GM23338 (cell line): ENCODE results near the gene PKP2. TPM values are rescaled to one million over a fixed set of nuclear protein-coding genes. Genes with fewer than 3 reads are reported as not detected.

ENCODE experiments used
- ATAC-seq: fragments of 200-7000 bp; cut with Tn5 transposase; 3 replicates; pipeline ENCODE4 v1.9.1; 2020
- DNase-seq: peaks from one replicate; pipeline ENCODE4 v3.0.0-alpha.2; 2015; ENCODE audit warnings: low spot score
- H2AFZ ChIP-seq: fragments of 200-600 bp; sonication (generic); 2 replicates; pipeline ENCODE4 v1.8.0; 2016; ENCODE audit warnings: antibody characterized with exemption, mild to moderate bottlenecking, moderate library complexity
- H3F3A ChIP-seq: fragments of 200-600 bp; sonication (generic); replicated peaks from 2 replicates; pipeline ENCODE4 v1.8.0; 2017; ENCODE audit warnings: antibody characterized with exemption, mixed run types, low read depth
- H3K27ac ChIP-seq: fragments of 200-600 bp; sonication (generic); 2 replicates; pipeline ENCODE4 v1.6.1; 2016; ENCODE audit warnings: low read depth
- H3K27me3 ChIP-seq: fragments of 200-600 bp; sonication (generic); 2 replicates; pipeline ENCODE4 v1.8.0; 2016; ENCODE audit warnings: mild to moderate bottlenecking, mixed run types, moderate library complexity; ENCODE audit not compliant: insufficient read depth
- H3K36me3 ChIP-seq: fragments of 200-600 bp; sonication (generic); 2 replicates; pipeline ENCODE4 v1.8.0; 2016; ENCODE audit warnings: mild to moderate bottlenecking; ENCODE audit not compliant: insufficient read depth
- H3K4me1 ChIP-seq: fragments of 200-600 bp; sonication (generic); 2 replicates; pipeline ENCODE4 v1.8.0; 2016; ENCODE audit warnings: mild to moderate bottlenecking, moderate library complexity; ENCODE audit not compliant: insufficient read depth
- H3K4me2 ChIP-seq: fragments of 200-600 bp; sonication (generic); 2 replicates; pipeline ENCODE4 v1.7.1; 2017; ENCODE audit warnings: mixed run types
- H3K4me3 ChIP-seq: fragments of 200-600 bp; sonication (generic); 2 replicates; pipeline ENCODE4 v1.6.1; 2016; ENCODE audit warnings: mixed run types
- H3K79me2 ChIP-seq: fragments of 200-600 bp; sonication (generic); replicated peaks from 2 replicates; pipeline ENCODE4 v1.8.0; 2017; ENCODE audit warnings: mild to moderate bottlenecking; ENCODE audit not compliant: insufficient read depth
- H3K9me2 ChIP-seq: fragments of 200-600 bp; sonication (generic); 2 replicates; pipeline ENCODE4 v1.8.0; 2017; ENCODE audit not compliant: insufficient read depth
- H4K20me1 ChIP-seq: fragments of 200-600 bp; sonication (generic); replicated peaks from 2 replicates; pipeline ENCODE4 v1.8.0; 2017; ENCODE audit warnings: mild to moderate bottlenecking; ENCODE audit not compliant: insufficient read depth
- H3K27ac Mint-ChIP-seq: 2 replicates; pipeline ENCODE4 v1.8.0; 2020; ENCODE audit warnings: inconsistent platforms, mild to moderate bottlenecking, moderate library complexity, mixed read lengths
- H3K27me3 Mint-ChIP-seq: 3 replicates; pipeline ENCODE4 v1.8.0; 2022; ENCODE audit warnings: low read depth, mild to moderate bottlenecking, moderate library complexity, mixed read lengths, inconsistent platforms; ENCODE audit not compliant: insufficient read depth, poor library complexity
- H3K36me3 Mint-ChIP-seq: 3 replicates; pipeline ENCODE4 v1.8.0; 2021; ENCODE audit warnings: low read depth, mild to moderate bottlenecking, inconsistent platforms, moderate library complexity, mixed read lengths
- H3K4me1 Mint-ChIP-seq: 3 replicates; pipeline ENCODE4 v1.8.0; 2020; ENCODE audit warnings: mild to moderate bottlenecking, inconsistent platforms, mixed read lengths
- H3K4me3 Mint-ChIP-seq: 3 replicates; pipeline ENCODE4 v1.8.0; 2021; ENCODE audit warnings: moderate library complexity, mild to moderate bottlenecking, inconsistent platforms, mixed read lengths
- H3K9me3 Mint-ChIP-seq: 3 replicates; pipeline ENCODE4 v1.8.0; 2020; ENCODE audit warnings: moderate library complexity, mild to moderate bottlenecking, inconsistent platforms, mixed read lengths
- CREB1 ChIP-seq: fragments of 250-450 bp; sonication (Bioruptor Pico); IDR thresholded peaks from 2 replicates; pipeline ENCODE4 v1.5.0; 2020; ENCODE audit warnings: low read depth, mild to moderate bottlenecking, moderate library complexity
- EZH2 ChIP-seq: fragments of 200-600 bp; sonication (generic); IDR thresholded peaks from one replicate; pipeline ENCODE4 v1.8.0; 2017; ENCODE audit warnings: antibody characterized with exemption, mild to moderate bottlenecking, low read depth; ENCODE audit not compliant: unreplicated experiment
- POLR2AphosphoS5 ChIP-seq: IDR thresholded peaks from 2 replicates; pipeline ENCODE4 v1.6.1; 2016; ENCODE audit warnings: antibody characterized with exemption, low read depth
- ZNF114 ChIP-seq: fragments of 250-450 bp; sonication (Bioruptor Pico); IDR thresholded peaks from 2 replicates; pipeline ENCODE4 v1.5.0; 2020; ENCODE audit warnings: mild to moderate bottlenecking, moderate library complexity
- ZNF331 ChIP-seq: fragments of 250-450 bp; sonication (Bioruptor Pico); IDR thresholded peaks from 2 replicates; pipeline ENCODE4 v1.5.0; 2020; ENCODE audit warnings: low read depth, mild to moderate bottlenecking, moderate library complexity
- polyA plus RNA-seq: library from polyadenylated mRNA; unstranded; fragments of >200 nt; fragmentation: Nextera tagmentation; extraction: Ambion mirVana; gene quantifications from 2 replicates; pipeline ENCODE4 v1.2.1, GENCODE V29; 2016
- total RNA-seq: library from RNA; depleted of rRNA; stranded (reverse); fragments of >200 nt; shearing (Covaris generic); gene quantifications from 2 replicates; pipeline ENCODE4 v1.2.3, GENCODE V29; 2014
- TF ChIP-seq, protein P1 (sequence below): fragments of 250-450 bp; sonication (Bioruptor Pico); IDR thresholded peaks from 2 replicates; pipeline ENCODE4 v1.5.0; 2020; ENCODE audit warnings: mild to moderate bottlenecking, moderate library complexity
- TF ChIP-seq, protein P2 (sequence below): IDR thresholded peaks from 2 replicates; pipeline ENCODE4 v1.6.1; 2016; ENCODE audit warnings: antibody characterized with exemption
- TF ChIP-seq, protein P3 (sequence below): IDR thresholded peaks from one replicate; pipeline ENCODE4 v1.6.1; 2018; ENCODE audit warnings: antibody characterized with exemption; ENCODE audit not compliant: unreplicated experiment

The PKP2 gene
- total and polyA plus RNA-seq, 2 experiments from 2014 or later = 24.6 to 47.6 TPM

DNA sequence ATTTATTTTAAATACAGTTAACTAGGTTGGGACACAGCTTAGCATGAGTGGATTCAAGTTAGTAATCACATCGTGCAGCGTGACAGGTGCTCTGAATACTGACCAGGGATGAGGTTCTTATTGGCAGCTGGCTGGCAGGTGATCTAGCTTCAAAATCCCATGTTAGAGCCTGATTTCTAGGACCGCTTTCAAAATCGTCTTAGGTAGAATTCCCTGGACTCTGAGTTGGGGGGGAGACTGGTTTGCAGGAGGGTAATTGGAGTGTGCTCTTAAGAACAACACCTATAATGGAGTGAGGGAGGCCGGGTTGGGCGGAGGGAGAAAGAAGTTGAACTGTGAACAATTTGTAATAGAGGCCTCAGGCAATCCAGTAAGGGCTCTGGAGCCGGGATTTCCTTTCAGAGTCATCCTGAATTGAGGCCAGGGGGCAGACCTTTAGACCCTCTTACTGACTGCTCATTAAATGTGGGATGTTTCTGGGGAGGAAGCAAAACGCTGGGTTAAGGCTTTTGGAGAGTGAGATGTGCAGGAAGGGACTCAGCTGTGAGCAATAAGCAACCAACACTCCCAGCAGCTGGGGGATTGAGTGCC is 140.0 kb downstream of the PKP2 start (continued):
- TF ChIP-seq, protein P1, sequence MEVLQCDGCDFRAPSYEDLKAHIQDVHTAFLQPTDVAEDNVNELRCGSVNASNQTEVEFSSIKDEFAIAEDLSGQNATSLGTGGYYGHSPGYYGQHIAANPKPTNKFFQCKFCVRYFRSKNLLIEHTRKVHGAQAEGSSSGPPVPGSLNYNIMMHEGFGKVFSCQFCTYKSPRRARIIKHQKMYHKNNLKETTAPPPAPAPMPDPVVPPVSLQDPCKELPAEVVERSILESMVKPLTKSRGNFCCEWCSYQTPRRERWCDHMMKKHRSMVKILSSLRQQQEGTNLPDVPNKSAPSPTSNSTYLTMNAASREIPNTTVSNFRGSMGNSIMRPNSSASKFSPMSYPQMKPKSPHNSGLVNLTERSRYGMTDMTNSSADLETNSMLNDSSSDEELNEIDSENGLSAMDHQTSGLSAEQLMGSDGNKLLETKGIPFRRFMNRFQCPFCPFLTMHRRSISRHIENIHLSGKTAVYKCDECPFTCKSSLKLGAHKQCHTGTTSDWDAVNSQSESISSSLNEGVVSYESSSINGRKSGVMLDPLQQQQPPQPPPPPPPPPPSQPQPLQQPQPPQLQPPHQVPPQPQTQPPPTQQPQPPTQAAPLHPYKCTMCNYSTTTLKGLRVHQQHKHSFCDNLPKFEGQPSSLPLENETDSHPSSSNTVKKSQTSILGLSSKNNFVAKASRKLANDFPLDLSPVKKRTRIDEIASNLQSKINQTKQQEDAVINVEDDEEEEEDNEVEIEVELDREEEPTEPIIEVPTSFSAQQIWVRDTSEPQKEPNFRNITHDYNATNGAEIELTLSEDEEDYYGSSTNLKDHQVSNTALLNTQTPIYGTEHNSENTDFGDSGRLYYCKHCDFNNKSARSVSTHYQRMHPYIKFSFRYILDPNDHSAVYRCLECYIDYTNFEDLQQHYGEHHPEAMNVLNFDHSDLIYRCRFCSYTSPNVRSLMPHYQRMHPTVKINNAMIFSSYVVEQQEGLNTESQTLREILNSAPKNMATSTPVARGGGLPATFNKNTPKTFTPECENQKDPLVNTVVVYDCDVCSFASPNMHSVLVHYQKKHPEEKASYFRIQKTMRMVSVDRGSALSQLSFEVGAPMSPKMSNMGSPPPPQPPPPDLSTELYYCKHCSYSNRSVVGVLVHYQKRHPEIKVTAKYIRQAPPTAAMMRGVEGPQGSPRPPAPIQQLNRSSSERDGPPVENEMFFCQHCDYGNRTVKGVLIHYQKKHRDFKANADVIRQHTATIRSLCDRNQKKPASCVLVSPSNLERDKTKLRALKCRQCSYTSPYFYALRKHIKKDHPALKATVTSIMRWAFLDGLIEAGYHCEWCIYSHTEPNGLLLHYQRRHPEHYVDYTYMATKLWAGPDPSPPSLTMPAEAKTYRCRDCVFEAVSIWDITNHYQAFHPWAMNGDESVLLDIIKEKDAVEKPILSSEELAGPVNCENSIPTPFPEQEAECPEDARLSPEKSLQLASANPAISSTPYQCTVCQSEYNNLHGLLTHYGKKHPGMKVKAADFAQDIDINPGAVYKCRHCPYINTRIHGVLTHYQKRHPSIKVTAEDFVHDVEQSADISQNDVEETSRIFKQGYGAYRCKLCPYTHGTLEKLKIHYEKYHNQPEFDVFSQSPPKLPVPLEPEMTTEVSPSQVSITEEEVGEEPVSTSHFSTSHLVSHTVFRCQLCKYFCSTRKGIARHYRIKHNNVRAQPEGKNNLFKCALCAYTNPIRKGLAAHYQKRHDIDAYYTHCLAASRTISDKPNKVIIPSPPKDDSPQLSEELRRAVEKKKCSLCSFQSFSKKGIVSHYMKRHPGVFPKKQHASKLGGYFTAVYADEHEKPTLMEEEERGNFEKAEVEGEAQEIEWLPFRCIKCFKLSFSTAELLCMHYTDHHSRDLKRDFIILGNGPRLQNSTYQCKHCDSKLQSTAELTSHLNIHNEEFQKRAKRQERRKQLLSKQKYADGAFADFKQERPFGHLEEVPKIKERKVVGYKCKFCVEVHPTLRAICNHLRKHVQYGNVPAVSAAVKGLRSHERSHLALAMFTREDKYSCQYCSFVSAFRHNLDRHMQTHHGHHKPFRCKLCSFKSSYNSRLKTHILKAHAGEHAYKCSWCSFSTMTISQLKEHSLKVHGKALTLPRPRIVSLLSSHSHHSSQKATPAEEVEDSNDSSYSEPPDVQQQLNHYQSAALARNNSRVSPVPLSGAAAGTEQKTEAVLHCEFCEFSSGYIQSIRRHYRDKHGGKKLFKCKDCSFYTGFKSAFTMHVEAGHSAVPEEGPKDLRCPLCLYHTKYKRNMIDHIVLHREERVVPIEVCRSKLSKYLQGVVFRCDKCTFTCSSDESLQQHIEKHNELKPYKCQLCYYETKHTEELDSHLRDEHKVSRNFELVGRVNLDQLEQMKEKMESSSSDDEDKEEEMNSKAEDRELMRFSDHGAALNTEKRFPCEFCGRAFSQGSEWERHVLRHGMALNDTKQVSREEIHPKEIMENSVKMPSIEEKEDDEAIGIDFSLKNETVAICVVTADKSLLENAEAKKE (CRISPR knock-in tag) = no peak
- TF ChIP-seq, protein P2, sequence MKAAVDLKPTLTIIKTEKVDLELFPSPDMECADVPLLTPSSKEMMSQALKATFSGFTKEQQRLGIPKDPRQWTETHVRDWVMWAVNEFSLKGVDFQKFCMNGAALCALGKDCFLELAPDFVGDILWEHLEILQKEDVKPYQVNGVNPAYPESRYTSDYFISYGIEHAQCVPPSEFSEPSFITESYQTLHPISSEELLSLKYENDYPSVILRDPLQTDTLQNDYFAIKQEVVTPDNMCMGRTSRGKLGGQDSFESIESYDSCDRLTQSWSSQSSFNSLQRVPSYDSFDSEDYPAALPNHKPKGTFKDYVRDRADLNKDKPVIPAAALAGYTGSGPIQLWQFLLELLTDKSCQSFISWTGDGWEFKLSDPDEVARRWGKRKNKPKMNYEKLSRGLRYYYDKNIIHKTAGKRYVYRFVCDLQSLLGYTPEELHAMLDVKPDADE = no peak
- TF ChIP-seq POLR2AphosphoS5 (no peak), CREB1 (no peak), ZNF331 (no peak)

DNA sequence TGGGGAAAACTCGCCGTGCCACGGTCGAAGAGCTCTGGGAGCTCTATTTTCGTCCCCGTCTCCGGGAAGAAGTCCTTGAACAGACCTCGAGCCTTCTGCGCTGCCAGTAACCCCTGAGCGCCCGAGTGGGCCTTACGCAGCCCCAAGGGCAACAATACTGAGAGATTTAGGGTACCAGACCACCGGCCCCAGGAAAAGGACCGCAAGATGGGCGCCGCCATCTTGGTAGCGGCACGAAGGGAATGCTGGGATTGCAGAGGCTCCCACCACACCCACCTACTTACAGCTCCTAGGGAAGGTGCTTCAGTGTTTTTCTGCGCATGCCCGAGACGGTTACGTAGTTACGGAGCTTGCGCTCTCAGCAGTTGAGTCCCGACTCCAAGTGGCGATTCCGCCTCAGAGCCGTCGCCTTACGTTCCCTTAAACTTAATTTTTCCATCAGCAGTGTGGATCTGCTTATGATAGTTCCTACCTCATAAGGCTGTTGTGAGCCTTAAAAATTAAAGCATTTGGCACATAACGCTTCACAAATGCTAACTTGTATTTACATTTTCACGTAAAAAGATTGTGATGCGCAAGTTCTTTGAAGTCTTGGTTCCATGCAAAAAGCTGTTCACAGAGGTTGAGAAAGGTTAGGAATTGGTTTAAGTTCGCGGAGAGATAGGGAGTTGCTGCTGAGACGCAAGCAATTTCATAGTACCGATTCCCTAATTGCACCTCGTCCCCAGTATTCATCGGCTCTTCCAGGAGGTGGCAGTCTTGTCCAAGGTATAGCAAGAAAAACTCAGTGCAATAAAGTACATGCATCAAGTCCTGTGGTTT is 140.7 kb downstream of the PKP2 start, which contains the start of gene YARS2:
TSS of gene YARS2 (minus strand) at position 244 of the 822 bp plus-strand sequence. CDS start at position 221, 23 bp downstream.
- ATAC-seq (peak; percentile 92), DNase-seq (peak; percentile 99)
- Mint-ChIP-seq H3K9me3 (no peaks in the 10 kb centered on the region), H3K27me3 (no peaks in the 10 kb centered on the region), H3K4me3 (peak within 1 kb of the TSS; percentile 91), H3K4me1 (peaks cover 13% of the 10 kb centered on the region; the same call in 2 of the 3 replicates), H3K36me3 (peaks cover 33% of the 10 kb centered on the region), H3K27ac (peak within 1 kb of the TSS; percentile 98)
- H3K36me3 ChIP-seq = peaks cover 16% of the 10 kb centered on the region; the same call in 1 of the 2 replicates
- H4K20me1 ChIP-seq = 0 out of 2 replicates have a peak, but pooled peaks cover 3% of the 10 kb centered on the region
- no peaks in the 10 kb centered on the region for H3K9me2 ChIP-seq
- peaks cover 24% of the 10 kb centered on the region for H3K79me2 ChIP-seq
- H2AFZ ChIP-seq = peak within 1 kb of the TSS; percentile 91
- H3K4me1 ChIP-seq = peaks cover 8% of the 10 kb centered on the region
- H3K4me3 ChIP-seq = peak within 1 kb of the TSS; percentile 65
- H3K27me3 ChIP-seq = no peaks in the 10 kb centered on the region
- H3K4me2 ChIP-seq = peak within 1 kb of the TSS; percentile 87
- no peaks in the 10 kb centered on the region; the same call in 1 of the 2 replicates for H3F3A ChIP-seq
- peak within 1 kb of the TSS; percentile 96 for H3K27ac ChIP-seq
- no peak for TF ChIP-seq ZNF114 (CRISPR knock-in tag)
- TF ChIP-seq EZH2 = no peak
- peak; percentile 69 for TF ChIP-seq CREB1
- TF ChIP-seq, protein P3, sequence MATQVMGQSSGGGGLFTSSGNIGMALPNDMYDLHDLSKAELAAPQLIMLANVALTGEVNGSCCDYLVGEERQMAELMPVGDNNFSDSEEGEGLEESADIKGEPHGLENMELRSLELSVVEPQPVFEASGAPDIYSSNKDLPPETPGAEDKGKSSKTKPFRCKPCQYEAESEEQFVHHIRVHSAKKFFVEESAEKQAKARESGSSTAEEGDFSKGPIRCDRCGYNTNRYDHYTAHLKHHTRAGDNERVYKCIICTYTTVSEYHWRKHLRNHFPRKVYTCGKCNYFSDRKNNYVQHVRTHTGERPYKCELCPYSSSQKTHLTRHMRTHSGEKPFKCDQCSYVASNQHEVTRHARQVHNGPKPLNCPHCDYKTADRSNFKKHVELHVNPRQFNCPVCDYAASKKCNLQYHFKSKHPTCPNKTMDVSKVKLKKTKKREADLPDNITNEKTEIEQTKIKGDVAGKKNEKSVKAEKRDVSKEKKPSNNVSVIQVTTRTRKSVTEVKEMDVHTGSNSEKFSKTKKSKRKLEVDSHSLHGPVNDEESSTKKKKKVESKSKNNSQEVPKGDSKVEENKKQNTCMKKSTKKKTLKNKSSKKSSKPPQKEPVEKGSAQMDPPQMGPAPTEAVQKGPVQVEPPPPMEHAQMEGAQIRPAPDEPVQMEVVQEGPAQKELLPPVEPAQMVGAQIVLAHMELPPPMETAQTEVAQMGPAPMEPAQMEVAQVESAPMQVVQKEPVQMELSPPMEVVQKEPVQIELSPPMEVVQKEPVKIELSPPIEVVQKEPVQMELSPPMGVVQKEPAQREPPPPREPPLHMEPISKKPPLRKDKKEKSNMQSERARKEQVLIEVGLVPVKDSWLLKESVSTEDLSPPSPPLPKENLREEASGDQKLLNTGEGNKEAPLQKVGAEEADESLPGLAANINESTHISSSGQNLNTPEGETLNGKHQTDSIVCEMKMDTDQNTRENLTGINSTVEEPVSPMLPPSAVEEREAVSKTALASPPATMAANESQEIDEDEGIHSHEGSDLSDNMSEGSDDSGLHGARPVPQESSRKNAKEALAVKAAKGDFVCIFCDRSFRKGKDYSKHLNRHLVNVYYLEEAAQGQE = peak; percentile 17
- TF ChIP-seq POLR2AphosphoS5 = peak; percentile 86
